H1 (cell line): ENCODE results near the gene IGF2R. TPM values are rescaled to one million over a fixed set of nuclear protein-coding genes. Genes with fewer than 3 reads are reported as not detected.

ENCODE experiments used
- CTCF ChIA-PET: fragments of 300-600 bp; sonication (Branson Sonifier 250); formaldehyde crosslinking; loops from one replicate; lab custom pipeline; 2021; ENCODE audit not compliant: partially characterized antibody; lab: Charles Lee
- POLR2A ChIA-PET: fragments of 300-600 bp; sonication (Branson Sonifier 250); formaldehyde crosslinking; loops from one replicate; lab custom pipeline; 2021; ENCODE audit warnings: inconsistent platforms; ENCODE audit not compliant: partially characterized antibody; lab: Charles Lee
- DNase-seq, 2 experiments: peaks; one replicate each; pipeline versions ENCODE4 v3.0.0 to v3.0.0-alpha.2; 2010 to 2022; ENCODE audit warnings: low spot score in 2 of 2, low read depth in 1 of 2, mixed read lengths in 1 of 2
- FAIRE-seq: peaks from 2 replicates; lab custom pipeline; 2011; peaks lifted over from hg19 to GRCh38; lab: Jason Lieb, UNC
- H2AFZ ChIP-seq: 2 replicates; pipeline ENCODE4 v1.8.1; 2012; ENCODE audit warnings: low read length, inconsistent platforms
- H2AK5ac ChIP-seq: 2 replicates; pipeline ENCODE4 v1.6.1; 2013; ENCODE audit warnings: low read depth, low read length
- H2BK120ac ChIP-seq: replicated peaks from 2 replicates; pipeline ENCODE3; 2013; ENCODE audit warnings: low read depth, low read length, inconsistent platforms
- H2BK12ac ChIP-seq: 2 replicates; pipeline ENCODE4 v1.6.1; 2013; ENCODE audit warnings: low read depth, low read length
- H2BK15ac ChIP-seq: 2 replicates; pipeline ENCODE4 v1.6.1; 2013; ENCODE audit warnings: low read length
- H2BK20ac ChIP-seq: 2 replicates; pipeline ENCODE4 v1.6.1; 2013; ENCODE audit warnings: low read length
- H2BK5ac ChIP-seq: 2 replicates; pipeline ENCODE4 v1.6.1; 2013; ENCODE audit warnings: low read depth, low read length
- H3K14ac ChIP-seq: 2 replicates; pipeline ENCODE4 v1.6.1; 2013; ENCODE audit warnings: inconsistent platforms; ENCODE audit not compliant: insufficient read length
- H3K18ac ChIP-seq: 2 replicates; pipeline ENCODE4 v1.6.1; 2013; ENCODE audit warnings: low read length; ENCODE audit errors: extremely low read depth
- H3K23ac ChIP-seq: 2 replicates; pipeline ENCODE4 v1.6.1; 2013; ENCODE audit warnings: inconsistent platforms; ENCODE audit not compliant: insufficient read length
- H3K23me2 ChIP-seq: 2 replicates; pipeline ENCODE4 v1.6.1; 2013; ENCODE audit warnings: low read depth, low read length
- H3K27ac ChIP-seq: 2 replicates; pipeline ENCODE4 v1.6.1; 2011; ENCODE audit warnings: low read depth, low read length, inconsistent platforms
- H3K27me3 ChIP-seq, 4 experiments: replicated peaks in 1 of 4; 1 replicate in 1 of 4; 2 replicates in 3 of 4; pipeline versions ENCODE4 v1.6.1 to v1.8.1; 2011 to 2013; ENCODE audit warnings: low read length in 3 of 4, mild to moderate bottlenecking in 3 of 4, inconsistent platforms in 2 of 4, mixed read lengths in 2 of 4, moderate library complexity in 1 of 4; ENCODE audit not compliant: control insufficient read depth in 3 of 4, insufficient read depth in 3 of 4; ENCODE audit errors: extremely low read depth in 1 of 4
- H3K36me3 ChIP-seq, 4 experiments: 2 replicates each; pipeline versions ENCODE4 v1.6.1 to v1.8.1; 2011 to 2013; ENCODE audit warnings: mild to moderate bottlenecking in 4 of 4, low read length in 3 of 4, moderate library complexity in 2 of 4, control low read depth in 1 of 4, inconsistent platforms in 1 of 4; ENCODE audit not compliant: insufficient read depth in 4 of 4, control insufficient read depth in 2 of 4
- H3K4ac ChIP-seq: replicated peaks from 2 replicates; pipeline ENCODE3; 2013; ENCODE audit warnings: low read length, low read depth, mixed read lengths, inconsistent platforms; ENCODE audit not compliant: insufficient read length
- H3K4me1 ChIP-seq, 4 experiments: replicated peaks in 1 of 4; 1 replicate in 1 of 4; 2 replicates in 3 of 4; pipeline versions ENCODE4 v1.6.1 to v1.8.1; 2011 to 2013; ENCODE audit warnings: low read length in 3 of 4, inconsistent platforms in 2 of 4, mixed read lengths in 1 of 4; ENCODE audit not compliant: insufficient read depth in 4 of 4, control insufficient read depth in 3 of 4
- H3K4me2 ChIP-seq, 2 experiments: 2 replicates each; pipeline versions ENCODE4 v1.6.1 to v1.8.1; 2011 to 2013; ENCODE audit warnings: low read depth in 2 of 2, low read length in 2 of 2, control low read depth in 1 of 2, inconsistent platforms in 1 of 2, mild to moderate bottlenecking in 1 of 2; ENCODE audit not compliant: insufficient read depth in 1 of 2
- H3K4me3 ChIP-seq, 4 experiments: fragments of 200-600, 300-600 bp in 1 of 4; sonication (generic), shearing (Covaris generic), sonication (Bioruptor Twin) in 1 of 4; 2 replicates each; pipeline versions ENCODE4 v1.5.1 to v1.8.1; 2011 to 2016; ENCODE audit warnings: low read length in 4 of 4, low read depth in 3 of 4, control low read depth in 2 of 4, inconsistent platforms in 2 of 4, mild to moderate bottlenecking in 2 of 4, mixed read lengths in 1 of 4, moderate library complexity in 1 of 4; ENCODE audit not compliant: insufficient read depth in 2 of 4; ENCODE audit errors: extremely low read depth in 1 of 4
- H3K56ac ChIP-seq: replicated peaks from 2 replicates; pipeline ENCODE3; 2013; ENCODE audit warnings: low read depth, mild to moderate bottlenecking, mixed read lengths, low read length, inconsistent platforms; ENCODE audit not compliant: insufficient read length
- H3K79me1 ChIP-seq: 2 replicates; pipeline ENCODE4 v1.6.1; 2013; ENCODE audit warnings: low read depth, low read length, control low read depth
- H3K79me2 ChIP-seq, 2 experiments: 2 replicates each; pipeline versions ENCODE4 v1.6.1 to v1.8.1; 2012 to 2013; ENCODE audit warnings: low read length in 2 of 2, mild to moderate bottlenecking in 2 of 2, inconsistent platforms in 1 of 2; ENCODE audit not compliant: insufficient read depth in 2 of 2, control insufficient read depth in 1 of 2
- H3K9ac ChIP-seq, 4 experiments: replicated peaks in 1 of 4; 1 replicate in 1 of 4; 2 replicates in 3 of 4; pipeline versions ENCODE4 v1.6.1 to v1.8.1; 2011 to 2013; ENCODE audit warnings: low read depth in 3 of 4, low read length in 3 of 4, control low read depth in 2 of 4, mild to moderate bottlenecking in 2 of 4, moderate library complexity in 2 of 4, inconsistent platforms in 1 of 4; ENCODE audit errors: extremely low read depth in 1 of 4
- H3K9me3 ChIP-seq, 2 experiments: 2 replicates each; pipeline versions ENCODE4 v1.6.1 to v1.8.1; 2012 to 2013; ENCODE audit warnings: mild to moderate bottlenecking in 2 of 2, moderate library complexity in 2 of 2, control low read depth in 1 of 2, inconsistent platforms in 1 of 2, low read depth in 1 of 2, low read length in 1 of 2, mixed read lengths in 1 of 2; ENCODE audit not compliant: insufficient read depth in 2 of 2
- H4K20me1 ChIP-seq, 2 experiments: replicated peaks in 1 of 2; 2 replicates each; pipeline versions ENCODE3 to v1.8.1; 2011 to 2013; ENCODE audit warnings: inconsistent platforms in 2 of 2, low read length in 2 of 2, mild to moderate bottlenecking in 1 of 2; ENCODE audit not compliant: insufficient read depth in 2 of 2, control insufficient read depth in 1 of 2
- H4K5ac ChIP-seq: 2 replicates; pipeline ENCODE4 v1.6.1; 2013; ENCODE audit warnings: low read length, low read depth, mixed read lengths, inconsistent platforms; ENCODE audit not compliant: insufficient read length
- H4K8ac ChIP-seq: 2 replicates; pipeline ENCODE4 v1.8.0; 2013; ENCODE audit warnings: mild to moderate bottlenecking, moderate library complexity, low read length, inconsistent platforms; ENCODE audit not compliant: insufficient read depth; ENCODE audit errors: extremely low read depth
- H4K91ac ChIP-seq: replicated peaks from 2 replicates; pipeline ENCODE3; 2013; ENCODE audit warnings: low read length, mixed read lengths, inconsistent platforms; ENCODE audit not compliant: insufficient read length
- BRCA1 ChIP-seq: IDR thresholded peaks from 2 replicates; pipeline ENCODE4 v1.6.1; 2012; ENCODE audit warnings: low read depth, low read length, improper control_type of control experiment
- CBX8 ChIP-seq: fragments of 300-800, 300-1000 bp; sonication (generic); IDR thresholded peaks from 2 replicates; pipeline ENCODE4 v1.7.1; 2016; ENCODE audit warnings: low read depth, low read length, borderline replicate concordance
- CEBPB ChIP-seq: IDR thresholded peaks from 2 replicates; pipeline ENCODE4 v1.6.1; 2012; ENCODE audit warnings: low read depth, low read length
- CREB1 ChIP-seq: IDR thresholded peaks from 2 replicates; pipeline ENCODE4 v1.6.1; 2012; ENCODE audit warnings: inconsistent platforms
- CTBP2 ChIP-seq: IDR thresholded peaks from 2 replicates; pipeline ENCODE4 v1.7.0; 2011; ENCODE audit warnings: borderline replicate concordance, mild to moderate bottlenecking, moderate library complexity, mixed read lengths, low read length; ENCODE audit not compliant: insufficient read depth, insufficient read length
- EGR1 ChIP-seq: IDR thresholded peaks from 2 replicates; pipeline ENCODE4 v1.6.1; 2011; ENCODE audit warnings: low read depth, low read length, borderline replicate concordance
- GTF2F1 ChIP-seq: IDR thresholded peaks from 2 replicates; pipeline ENCODE4 v1.6.1; 2012; ENCODE audit warnings: low read depth, low read length, improper control_type of control experiment, borderline replicate concordance
- MAFK ChIP-seq: IDR thresholded peaks from 2 replicates; pipeline ENCODE4 v1.6.1; 2012; ENCODE audit warnings: low read depth, mild to moderate bottlenecking, improper control_type of control experiment, low read length
- PHF8 ChIP-seq: fragments of 200-600 bp; sonication (generic); conservative IDR thresholded peaks from 2 replicates; pipeline ENCODE4 v1.7.1; 2012; ENCODE audit warnings: low read depth, mild to moderate bottlenecking, inconsistent platforms, low read length, moderate library complexity
- TAF7 ChIP-seq: optimal IDR thresholded peaks from 2 replicates; pipeline ENCODE3; 2011; ENCODE audit warnings: low read depth, mild to moderate bottlenecking, inconsistent platforms, low read length, moderate library complexity, borderline replicate concordance
- TCF12 ChIP-seq: IDR thresholded peaks from 2 replicates; pipeline ENCODE4 v1.6.1; 2011; ENCODE audit warnings: low read depth, mild to moderate bottlenecking, low read length
- ZNF274 ChIP-seq: IDR thresholded peaks from 2 replicates; pipeline ENCODE4 v1.7.0; 2012; ENCODE audit warnings: low read length, borderline replicate concordance; ENCODE audit errors: extremely low read depth
- WGBS, 2 experiments: shearing (Covaris generic) in 1 of 2; methylation state at CpG; one replicate each; pipeline versions ENCODE4 v1.1.6 to v1.1.7; 2013 to 2015; ENCODE audit warnings: low lambda C conversion rate in 2 of 2, mixed read lengths in 2 of 2, inconsistent platforms in 1 of 2, low coverage in 1 of 2, missing lambda C conversion rate in 1 of 2; ENCODE audit not compliant: insufficient replicate concordance in 2 of 2, insufficient coverage in 1 of 2, insufficient read length in 1 of 2; ENCODE audit errors: extremely low coverage in 1 of 2, missing lambda C conversion rate in 1 of 2; 5-methylcytosine and 5-hydroxymethylcytosine counted together
- polyA plus RNA-seq, 7 experiments: library from polyadenylated mRNA; depleted of rRNA in 3 of 7; stranded (reverse) in 5 of 7; unstranded in 2 of 7; fragments of >200 nt in 5 of 7; fragments of 200-250 nt in 2 of 7; gene quantifications; 1 replicate in 5 of 7; 2 replicates in 1 of 7; 4 replicates in 1 of 7; pipeline versions ENCODE4 v1.2.1 to v1.2.3, GENCODE V29; 2011 to 2013; ENCODE audit warnings: missing spikeins in 2 of 7, mixed read lengths in 2 of 7
- total RNA-seq: library from RNA; stranded (reverse); fragmentation: NEBNext Ultra II Directional; extraction: Animal tissue kit (Norgen Biotek cat#: 25700); gene quantifications from 2 replicates; pipeline ENCODE4 v1.2.1, GENCODE V29; 2021

Gene IGF2R
- total and polyA plus RNA-seq, 2 of the 8 experiments (the other 6 are each of a cell fraction or from before 2014, with no cell fraction given) = 20.6 to 74.1 TPM

DNA sequence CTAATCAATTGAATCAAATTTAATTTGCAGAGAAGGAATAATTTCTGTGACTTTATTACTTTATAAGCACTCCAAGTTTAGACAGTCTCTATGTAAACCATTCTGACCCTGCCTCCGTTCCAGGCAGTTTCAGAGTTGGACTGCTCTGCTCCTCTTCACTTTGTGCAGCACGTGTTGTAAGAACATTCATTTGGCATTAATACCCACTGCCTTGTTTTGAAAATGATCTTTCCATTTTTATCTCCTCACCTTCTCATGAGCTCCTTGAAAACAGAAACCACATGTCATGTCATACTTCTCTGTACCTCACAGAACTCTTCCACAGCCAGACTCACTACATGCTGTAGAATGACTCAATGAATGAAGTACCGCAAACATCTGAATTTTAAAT, 178.3 kb downstream of the IGF2R start:
- Histone ChIP-seq H3K4me2 (no peak overlapping the region), H3K18ac (no peak overlapping the region), H3K27ac (no peak overlapping the region), H3K9ac (no peak overlapping the region), H3K23ac (no peak overlapping the region), H2AK5ac (no peak overlapping the region), H2BK12ac (no peak overlapping the region), H3K36me3 (no peaks in the 10 kb centered on the region), H2BK120ac (no peak overlapping the region), H3K79me1 (no peaks in the 10 kb centered on the region), H3K56ac (no peak overlapping the region), H3K79me2 (no peaks in the 10 kb centered on the region), H2AFZ (no peak overlapping the region), H4K8ac (no peak overlapping the region), H4K5ac (no peak overlapping the region), H4K91ac (no peak overlapping the region), H3K23me2 (no peaks in the 10 kb centered on the region), H3K14ac (no peak overlapping the region), H2BK15ac (no peak overlapping the region), H4K20me1 (no peaks in the 10 kb centered on the region), H2BK5ac (no peak overlapping the region), H3K4me3 (no peak overlapping the region), H2BK20ac (no peak overlapping the region), H3K4ac (no peak overlapping the region), H3K4me1 (no peaks in the 10 kb centered on the region), H3K27me3 (no peaks in the 10 kb centered on the region), H3K9me3 (no peaks in the 10 kb centered on the region)
- ChIA-PET CTCF (interaction anchor here (1.3 to 1.9 kb wide), 2 partner anchors 10 to 101 kb away, joined by 3 to 12 read pairs; no protein-coding TSS in a partner anchor), POLR2A (interaction anchor here (1.2 kb wide), 1 partner anchor 10 kb away, joined by 3 read pairs; no protein-coding TSS in a partner anchor)
- FAIRE-seq (no peak), DNase-seq (no peak)
- no peak for TF ChIP-seq GTF2F1
- no peak for TF ChIP-seq TAF7
- TF ChIP-seq CTBP2 = no peak
- no peak for TF ChIP-seq CEBPB
- TF ChIP-seq PHF8 = no peak
- no peak for TF ChIP-seq CREB1
- no peak for TF ChIP-seq ZNF274
- no peak for TF ChIP-seq TCF12
- TF ChIP-seq MAFK = no peak
- TF ChIP-seq EGR1 = no peak
- TF ChIP-seq BRCA1 = no peak
- no peak for TF ChIP-seq CBX8
- WGBS, 2 experiments = 93% methylated on average over 3 of the region's 3 CpGs; no CpG with 5 or more reads in 1 of the 2 experiments
